ENCODE measurements around the gene COL4A2.

Gene COL4A2

DNA sequence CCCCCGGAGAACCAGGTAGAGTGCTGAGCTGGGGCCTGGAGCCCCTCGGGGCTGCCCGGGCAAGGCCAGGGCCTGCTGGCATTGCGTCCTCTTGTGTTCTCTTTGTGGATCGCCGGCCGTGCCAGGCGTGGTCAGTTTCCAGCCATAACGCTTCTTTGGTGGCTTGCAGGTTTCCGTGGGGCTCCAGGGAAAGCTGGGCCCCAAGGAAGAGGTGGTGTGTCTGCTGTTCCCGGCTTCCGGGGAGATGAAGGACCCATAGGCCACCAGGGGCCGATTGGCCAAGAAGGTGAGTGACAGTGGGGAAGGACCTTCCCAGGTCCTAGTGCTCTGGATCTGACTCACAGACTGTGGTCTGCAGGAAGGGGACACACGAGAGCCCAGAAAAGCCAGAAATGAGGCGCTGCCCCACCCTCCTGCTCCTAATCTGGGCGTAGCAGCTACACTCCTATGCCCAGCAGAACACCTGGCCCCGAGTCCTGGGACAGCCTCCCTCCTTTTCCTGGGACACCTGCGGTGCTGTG lies 197.0 kb downstream of the COL4A2 start:
- DNase-seq: no peak

DNA sequence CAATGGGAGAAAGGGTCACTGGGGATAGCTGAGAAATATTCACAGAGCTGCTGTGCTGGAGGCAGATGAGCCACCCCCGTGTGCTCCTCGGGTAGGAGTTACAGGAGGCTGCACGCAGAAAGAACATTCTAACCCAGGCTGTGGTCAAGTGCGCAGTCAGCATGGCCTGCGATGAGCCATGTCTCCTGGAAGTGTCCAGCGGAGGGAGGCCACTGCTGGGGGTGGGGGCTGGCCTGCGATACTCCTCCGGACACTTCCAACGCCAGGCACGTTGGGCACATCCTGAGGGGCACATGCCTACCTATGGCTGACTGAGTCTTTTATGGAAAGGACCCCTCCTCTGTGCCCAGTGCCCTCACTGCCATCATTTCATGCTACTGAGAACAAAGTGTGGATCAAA lies 198.5 kb downstream of the COL4A2 start:
- DNase-seq: no peak

DNA sequence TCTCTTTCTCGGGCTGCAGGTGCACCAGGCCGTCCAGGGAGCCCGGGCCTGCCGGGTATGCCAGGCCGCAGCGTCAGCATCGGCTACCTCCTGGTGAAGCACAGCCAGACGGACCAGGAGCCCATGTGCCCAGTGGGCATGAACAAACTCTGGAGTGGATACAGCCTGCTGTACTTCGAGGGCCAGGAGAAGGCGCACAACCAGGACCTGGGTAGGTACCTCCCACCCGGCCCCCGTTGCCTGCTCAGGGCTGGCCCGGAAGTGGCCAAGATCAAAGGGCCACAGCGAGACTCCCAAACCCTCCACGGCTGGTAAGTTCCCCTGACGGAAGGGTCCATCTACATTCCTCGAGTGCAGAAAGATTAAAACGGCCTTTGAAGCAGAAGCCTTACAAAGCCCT lies 199.3 kb downstream of the COL4A2 start:
- no peak for DNase-seq

DNA sequence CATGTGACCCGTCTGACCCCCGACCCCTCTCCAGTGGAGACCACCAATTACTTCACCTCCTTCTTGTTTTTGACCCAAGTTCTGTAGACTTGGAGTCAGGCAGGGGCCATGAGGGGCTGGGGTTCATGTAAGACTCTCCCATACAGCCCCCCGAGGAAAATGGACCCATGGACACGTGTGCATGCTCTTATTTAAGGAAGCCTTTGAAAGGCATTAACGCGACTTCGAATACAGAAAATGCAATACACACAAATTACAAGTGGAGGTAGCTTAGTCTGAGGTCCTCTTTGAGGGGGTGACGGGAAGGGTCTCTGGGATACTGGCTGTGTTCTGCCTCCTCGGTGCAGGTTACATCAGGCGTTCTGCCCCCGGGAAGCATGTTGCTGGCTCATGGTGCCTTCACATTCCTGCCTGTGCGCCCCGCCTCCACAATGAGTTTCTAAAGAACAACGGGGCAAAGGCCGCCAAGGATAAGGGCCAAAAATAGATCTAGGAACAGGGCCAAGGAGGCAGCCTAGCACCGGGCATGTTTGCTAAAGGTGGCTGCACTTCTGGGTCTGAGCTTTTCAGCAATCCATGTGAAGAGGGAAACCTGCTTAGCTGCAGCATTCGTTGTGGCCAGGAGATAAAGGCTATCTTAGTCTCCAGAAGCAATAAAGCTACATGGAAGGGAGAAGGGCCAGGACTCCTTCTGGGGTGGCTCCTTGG lies 199.9 kb downstream of the COL4A2 start:
- DNase-seq: no peak

DNA sequence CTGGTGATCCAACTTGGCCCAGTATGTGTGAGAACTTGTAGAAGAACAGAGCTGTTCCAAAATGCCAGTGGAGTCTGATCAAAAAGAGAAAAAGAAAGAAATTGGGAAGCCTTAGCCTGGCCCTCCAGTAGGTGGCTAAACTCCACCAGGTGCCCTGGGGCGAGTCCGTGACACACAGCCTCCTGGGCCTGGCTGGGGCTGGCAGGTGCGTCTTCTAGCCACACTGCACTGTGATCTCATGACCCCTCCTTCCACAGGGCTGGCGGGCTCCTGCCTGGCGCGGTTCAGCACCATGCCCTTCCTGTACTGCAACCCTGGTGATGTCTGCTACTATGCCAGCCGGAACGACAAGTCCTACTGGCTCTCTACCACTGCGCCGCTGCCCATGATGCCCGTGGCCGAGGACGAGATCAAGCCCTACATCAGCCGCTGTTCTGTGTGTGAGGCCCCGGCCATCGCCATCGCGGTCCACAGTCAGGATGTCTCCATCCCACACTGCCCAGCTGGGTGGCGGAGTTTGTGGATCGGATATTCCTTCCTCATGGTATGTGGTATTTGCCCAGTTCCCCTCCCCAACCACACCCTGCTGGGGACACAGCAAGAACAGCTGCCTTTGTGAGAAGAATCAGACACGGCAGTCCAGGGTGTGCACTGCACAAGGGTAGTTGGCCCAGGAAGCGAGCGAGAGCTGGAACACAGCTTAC lies 200.7 kb downstream of the COL4A2 start:
- no peak for DNase-seq

DNA sequence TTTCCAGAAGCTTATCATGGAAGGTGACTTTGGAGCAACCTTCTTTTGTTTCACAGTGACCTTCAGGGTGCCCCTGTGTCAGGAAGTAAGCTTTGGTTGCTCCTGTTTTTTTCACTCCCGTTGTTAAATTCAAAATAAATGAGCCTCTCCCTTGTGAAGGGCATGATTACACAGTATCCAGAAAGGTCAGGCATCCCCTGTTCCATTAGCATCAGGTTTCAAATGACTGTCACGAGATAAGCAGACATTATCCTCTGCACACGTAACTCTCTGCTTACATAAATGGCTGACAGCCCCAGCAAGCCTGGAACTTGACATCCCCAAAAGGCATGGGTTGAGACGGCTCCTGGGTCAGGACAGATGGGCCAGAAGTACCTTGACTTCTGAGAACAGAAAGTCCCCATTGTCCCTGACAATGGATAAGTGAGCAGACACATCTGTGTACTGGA lies 202.4 kb downstream of the COL4A2 start:
- DNase-seq: no peak

DNA sequence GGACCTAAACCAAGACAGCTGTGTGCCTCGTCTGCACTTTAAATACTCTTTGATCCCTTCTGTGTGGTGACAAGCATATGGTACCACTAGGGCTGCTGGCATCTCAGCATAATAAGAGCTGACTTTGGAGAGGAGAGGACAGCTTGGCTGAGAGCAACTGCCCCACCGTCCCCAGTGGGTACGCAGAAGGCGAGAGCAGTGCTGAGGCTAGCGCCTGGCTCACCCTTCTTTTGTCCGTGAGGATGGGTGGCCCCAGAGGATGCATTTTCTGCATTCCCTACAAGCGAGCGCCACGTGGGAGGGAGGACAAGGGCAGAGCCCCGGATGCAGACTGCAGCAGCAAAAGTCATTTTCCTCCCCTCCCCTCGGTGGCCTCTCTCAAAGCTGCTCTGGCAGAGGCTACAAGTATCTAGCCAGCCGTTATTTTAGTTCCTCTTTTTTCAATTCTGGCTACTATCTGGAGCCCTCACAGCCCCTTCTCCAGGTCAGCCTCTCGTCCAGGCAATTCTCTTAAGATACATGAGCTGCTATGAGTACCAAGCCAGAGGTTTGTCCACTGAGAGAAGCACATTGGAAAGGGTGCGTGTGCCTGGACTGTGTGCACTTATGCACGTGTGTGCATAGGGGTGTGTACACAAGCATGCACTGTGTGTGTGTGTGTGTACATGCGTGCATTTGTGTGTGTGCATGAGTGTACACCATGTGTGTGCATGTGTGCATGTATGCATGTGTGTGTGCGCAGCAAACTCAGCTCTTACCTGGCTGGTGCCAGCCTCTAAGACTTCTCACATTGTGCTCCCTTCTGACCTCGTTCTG lies 203.1 kb downstream of the COL4A2 start:
- no peak for DNase-seq

DNA sequence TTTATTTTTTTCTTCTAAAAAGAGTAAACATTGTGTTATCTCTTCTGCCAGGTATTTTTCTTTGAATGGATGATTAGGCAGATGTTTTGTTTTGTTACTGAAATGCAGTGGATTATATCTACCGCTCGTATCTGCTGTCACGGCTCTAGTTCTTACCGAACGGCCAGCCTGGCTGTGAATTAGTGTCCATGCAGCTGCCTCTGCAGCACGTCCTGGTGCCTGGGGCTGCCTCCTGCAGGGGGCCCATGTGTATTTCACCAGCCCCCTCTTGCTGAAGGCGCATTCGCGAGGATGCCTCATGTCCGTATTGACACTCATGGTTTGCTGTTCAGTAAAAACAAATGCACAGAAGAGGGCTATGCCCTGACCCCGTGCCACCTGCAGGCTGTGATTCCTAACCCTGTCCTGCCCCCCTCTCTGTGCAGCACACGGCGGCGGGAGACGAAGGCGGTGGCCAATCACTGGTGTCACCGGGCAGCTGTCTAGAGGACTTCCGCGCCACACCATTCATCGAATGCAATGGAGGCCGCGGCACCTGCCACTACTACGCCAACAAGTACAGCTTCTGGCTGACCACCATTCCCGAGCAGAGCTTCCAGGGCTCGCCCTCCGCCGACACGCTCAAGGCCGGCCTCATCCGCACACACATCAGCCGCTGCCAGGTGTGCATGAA lies 204.6 kb downstream of the COL4A2 start:
- DNase-seq: no peak

DNA sequence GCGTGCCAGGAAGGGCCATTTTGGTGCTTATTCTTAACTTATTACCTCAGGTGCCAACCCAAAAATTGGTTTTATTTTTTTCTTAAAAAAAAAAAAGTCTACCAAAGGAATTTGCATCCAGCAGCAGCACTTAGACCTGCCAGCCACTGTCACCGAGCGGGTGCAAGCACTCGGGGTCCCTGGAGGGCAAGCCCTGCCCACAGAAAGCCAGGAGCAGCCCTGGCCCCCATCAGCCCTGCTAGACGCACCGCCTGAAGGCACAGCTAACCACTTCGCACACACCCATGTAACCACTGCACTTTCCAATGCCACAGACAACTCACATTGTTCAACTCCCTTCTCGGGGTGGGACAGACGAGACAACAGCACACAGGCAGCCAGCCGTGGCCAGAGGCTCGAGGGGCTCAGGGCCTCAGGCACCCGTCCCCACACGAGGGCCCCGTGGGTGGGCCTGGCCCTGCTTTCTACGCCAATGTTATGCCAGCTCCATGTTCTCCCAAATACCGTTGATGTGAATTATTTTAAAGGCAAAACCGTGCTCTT lies 205.2 kb downstream of the COL4A2 start:
- DNase-seq: no peak

DNA sequence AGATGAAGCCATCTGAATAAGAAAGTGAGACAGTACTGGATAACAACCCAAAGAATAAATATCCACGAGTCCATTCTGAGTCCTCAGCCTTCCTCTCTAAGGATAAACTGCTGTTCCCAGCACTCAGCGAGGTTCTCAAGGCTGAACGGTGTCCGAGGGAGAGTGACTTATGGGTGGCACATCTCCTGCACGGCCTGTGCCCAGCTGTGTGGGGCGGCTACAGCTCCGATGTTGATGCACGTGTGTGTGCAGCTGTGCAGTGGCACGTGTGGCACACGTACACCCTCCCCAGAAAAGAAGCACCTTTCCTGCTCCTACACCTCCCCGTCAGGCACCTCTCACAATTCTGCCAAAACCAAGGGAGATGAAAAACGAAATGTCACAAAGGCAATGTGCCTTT lies 209.4 kb downstream of the COL4A2 start:
- no peak for DNase-seq

DNA sequence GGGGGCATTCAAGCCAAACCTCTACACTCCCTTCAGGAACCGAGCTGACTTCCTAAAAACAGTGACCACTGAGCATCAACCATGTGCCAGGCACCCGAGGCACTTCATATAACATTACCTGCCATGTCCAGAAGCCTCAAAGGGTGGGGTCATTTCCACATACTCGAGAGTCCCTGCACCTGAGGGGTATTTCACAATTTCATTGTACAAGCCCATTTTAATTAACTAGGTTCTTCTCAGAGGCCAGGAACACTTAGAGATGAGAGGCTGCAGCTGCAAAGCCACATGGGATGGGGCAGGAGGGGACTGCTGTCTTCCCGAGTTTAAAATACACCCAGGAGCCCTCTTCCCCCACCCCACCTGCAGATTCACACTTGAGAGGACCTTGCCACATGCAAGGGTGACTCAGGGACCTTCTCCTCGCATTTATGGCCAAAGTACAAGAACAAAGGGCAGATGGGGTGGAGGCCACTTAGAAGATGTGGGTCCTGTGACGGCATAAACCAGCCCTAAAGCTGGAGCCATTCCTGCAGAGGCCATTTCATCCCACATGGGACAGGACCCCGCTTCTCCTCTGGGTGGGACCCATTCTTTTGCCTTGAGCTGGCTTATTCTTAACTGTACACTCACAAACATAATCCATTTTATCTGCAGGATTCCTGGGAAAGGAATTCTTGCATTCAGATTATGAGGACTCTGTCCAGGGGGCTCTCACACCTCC lies 210.6 kb downstream of the COL4A2 start:
- no peak for DNase-seq

DNA sequence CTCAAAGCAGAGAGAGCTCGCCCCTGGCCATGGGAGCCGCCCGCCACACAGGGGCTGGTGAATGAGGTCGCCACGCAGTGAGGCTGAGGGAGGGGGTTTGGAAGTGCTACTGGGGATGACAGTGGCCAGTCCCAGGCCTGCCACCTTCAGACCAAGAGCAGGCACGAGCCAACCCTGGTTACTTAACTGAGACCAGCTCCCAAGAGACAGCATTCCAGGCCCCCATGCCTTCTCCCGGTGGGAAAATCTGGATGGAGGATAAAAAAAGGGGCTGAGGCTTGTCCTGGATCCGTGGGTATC lies 211.1 kb downstream of the COL4A2 start:
- DNase-seq: no peak

DNA sequence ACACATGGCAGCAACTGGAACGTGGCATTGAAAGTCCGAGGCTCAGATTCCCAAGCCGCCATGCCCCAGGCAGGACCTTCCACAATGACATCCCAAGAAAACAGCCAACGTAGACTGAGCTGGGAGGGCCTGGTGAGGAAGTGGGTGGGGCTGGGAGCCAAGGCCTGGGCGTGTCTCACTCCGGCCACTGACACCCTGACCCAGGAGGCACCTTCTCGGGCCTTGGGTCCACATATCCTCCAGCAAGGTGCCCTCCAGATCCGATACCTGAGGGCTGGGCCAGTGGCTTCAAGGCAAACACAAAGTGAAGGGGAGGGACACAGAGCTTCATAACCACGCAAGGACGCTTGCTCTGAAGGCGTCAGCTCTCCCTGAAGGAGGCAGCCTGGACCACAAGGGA lies 211.5 kb downstream of the COL4A2 start:
- DNase-seq: no peak

DNA sequence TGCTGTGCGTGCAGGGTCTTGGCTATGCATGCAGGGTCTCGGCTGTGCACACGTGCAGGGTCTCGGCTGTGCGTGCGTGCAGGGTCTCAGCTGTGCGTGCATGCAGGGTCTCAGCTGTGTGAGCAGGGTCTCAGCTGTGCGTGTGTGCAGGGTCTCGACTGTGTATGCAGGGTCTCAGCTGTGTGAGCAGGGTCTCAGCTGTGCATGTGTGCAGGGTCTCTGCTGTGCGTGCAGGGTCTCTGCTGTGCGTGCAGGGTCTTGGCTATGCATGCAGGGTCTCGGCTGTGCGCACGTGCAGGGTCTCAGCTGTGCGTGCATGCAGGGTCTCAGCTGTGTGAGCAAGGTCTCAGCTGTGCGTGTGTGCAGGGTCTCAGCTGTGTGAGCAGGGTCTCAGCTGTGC lies 212.0 kb downstream of the COL4A2 start:
- DNase-seq: no peak

DNA sequence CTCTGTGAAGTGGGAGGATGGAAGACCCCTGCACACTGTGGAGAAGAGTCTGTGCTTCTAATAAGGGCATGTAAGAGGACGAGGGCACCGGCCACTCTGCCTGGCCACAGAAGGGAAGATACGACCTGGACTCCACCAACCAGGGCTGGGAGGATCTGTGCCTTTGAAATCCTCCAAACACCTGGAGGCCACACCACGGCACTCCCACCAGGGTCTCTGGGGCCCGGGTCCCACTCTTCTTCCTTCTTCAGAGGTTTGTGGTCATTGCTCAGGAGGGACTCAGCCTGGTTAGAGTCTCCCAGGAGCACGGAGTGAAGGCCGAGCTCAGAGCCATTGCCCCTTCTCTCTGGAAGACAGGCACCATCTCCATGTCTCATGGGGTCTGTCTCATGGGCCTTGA lies 212.4 kb downstream of the COL4A2 start:
- no peak for DNase-seq

DNA sequence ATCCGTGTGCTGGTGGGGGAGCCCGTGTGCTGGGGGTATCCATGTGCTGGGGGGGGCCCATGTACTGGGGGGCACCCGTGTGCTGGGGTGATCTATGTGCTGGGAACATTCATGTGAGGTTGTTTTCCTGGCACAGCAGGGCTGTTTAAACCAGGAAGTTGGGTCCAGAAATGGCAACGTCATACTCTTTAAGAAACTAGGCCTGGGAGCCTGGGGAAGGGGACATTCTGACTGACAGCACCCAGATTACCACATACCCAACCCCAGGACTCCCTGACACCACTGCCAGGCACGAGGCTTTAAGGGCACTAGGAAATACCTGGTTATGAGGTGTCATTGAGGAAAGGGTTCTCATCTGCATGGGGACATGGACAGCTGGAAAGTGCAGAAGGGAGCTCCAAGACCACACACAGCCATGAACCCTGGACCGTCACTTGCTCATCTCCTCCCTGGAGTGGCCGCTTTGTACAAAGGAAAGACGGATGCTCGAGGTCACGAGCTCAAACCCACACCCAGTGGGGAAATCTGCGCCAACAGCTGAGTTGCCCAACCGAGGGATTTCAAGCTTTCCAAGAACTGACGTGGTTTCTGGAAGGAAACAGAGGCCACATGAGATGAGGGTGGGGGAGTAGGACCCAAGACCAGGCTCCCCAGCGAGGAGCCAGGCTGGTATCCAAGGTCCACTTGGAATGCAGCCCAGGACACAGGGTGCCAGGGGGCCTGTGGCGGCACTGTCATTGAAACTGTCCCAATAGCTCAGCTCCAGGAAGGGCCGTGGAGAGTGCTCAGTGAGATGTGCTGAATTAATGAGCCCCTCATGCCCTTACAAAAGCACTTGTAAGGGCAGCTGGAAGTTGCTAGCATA lies 213.6 kb downstream of the COL4A2 start:
- no peak for DNase-seq

DNA sequence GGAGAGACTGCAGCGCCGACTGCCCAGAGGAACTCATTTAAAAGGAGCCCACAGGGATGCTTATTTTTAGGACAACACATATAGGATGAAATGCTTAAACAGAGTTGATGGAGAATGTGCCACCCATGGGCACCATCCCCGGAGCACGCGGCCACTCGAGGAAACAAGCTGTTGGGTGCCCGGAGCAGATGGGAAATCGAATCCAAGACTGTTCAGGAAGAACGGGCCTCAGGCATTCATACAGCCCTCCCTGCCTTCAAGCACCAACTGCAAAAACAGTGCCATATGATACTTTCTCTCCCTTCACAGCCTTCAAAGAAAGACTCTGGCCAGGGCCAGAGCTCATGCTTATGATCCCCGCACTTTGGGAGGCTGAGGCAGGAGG lies 214.2 kb downstream of the COL4A2 start:
- no peak for DNase-seq

DNA sequence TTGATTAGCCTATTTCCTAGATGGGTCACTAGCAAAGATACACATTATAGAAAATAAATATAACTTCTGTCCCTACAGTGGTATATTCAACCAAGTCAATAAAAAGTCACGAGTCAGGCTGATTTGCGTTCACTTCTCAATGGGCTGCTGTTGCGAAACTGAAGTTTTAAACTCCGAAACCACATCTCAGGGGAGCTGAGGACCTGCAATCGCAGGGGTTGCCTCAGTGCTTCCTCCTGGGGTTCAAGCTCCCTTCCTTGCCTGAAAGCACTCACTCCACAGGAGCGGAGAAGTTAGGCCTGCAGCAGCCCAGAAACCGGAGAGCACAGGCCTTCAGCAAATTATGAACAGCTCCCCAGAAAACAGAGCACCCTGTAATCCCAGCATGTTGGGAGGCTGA lies 214.9 kb downstream of the COL4A2 start:
- no peak for DNase-seq

DNA sequence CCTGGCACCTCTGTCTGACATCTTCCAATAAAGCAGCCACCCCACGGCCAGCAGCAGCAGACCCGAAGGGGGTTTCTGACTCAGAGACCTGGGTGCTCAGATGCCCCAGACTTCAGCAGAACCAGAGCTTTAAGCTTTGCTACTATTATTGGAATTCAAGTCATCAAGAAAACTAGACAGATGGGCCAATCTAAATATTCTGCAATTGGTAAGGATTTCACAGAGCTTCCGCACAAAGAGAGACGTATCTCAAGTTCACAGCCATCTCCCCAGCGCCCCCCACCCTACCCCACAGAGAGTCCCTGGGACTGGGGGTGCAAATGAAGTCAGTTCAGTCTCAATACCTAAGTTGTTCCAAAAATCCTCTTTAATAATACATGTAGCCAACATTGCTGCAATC lies 215.6 kb downstream of the COL4A2 start:
- DNase-seq: no peak

DNA sequence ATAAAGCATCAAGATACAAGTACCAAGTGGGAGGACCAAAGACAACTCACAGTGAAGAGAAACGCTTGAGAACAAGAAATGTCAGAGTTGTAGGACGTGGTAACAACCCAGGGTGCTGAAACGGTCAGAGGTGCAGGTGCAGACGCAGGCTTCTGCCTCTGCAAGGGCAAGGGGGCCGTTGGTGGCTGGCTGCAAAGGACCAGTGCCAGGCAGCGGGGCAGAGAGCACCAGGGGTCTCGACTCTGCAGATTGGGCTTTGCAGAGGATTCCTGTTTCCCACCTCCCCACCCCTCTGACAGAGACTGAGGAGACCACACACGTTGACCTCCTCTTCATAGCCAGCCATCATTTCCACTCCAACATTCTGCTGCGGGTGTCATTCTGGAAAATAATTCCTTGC lies 216.1 kb downstream of the COL4A2 start:
- no peak for DNase-seq

DNA sequence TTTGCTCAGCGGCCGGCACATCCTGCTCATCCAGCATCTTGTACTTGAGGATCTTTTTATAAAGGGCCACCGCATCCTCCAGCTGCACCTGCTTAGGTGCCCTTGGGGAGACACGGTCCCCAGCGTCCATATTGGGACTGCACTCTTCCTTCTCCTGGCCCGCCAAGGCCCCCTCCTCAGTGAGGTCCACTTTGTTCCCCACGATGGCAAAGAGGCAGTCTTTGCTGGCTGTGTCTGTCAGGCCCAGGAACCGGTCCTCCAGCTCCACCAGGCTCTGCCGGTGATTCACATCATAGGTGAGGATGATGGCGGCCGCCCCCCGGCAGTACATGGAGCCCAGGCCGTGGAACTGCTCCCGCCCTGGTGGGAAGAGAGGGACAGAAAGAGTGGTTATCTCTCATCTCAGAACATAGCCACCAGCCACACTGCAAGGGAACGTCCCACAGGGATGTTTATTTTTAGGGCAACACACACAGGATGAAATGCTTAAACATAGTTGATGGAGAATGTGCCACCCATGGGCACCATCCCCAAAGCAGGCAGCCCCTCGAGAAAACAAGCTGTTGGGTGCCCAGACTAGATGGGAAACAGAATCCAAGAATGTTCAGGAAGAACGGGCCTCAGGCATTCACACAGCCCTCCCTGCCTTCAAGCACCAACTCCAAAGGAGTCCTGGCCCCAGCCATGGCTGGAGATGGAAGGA lies 216.9 kb downstream of the COL4A2 start:
- no peak for DNase-seq

Measured in NCI-H526 treated with DMSO at 0.1 percent for 48 hours (cell line).